ENCODE results near the gene CCDC148. TPM values are rescaled to one million over a fixed set of nuclear protein-coding genes. Genes with fewer than 3 reads are reported as not detected.

CCDC148 gene
- total RNA-seq, 4 donors from 2014 or later: not detected

- no peak overlapping the region for H3K27ac ChIP-seq
- no peak for DNase-seq
- H3K4me1 ChIP-seq: no peaks in the 10 kb centered on the region
- H3K4me3 ChIP-seq: no peak overlapping the region
- no peaks in the 10 kb centered on the region for H3K9me3 ChIP-seq
- no peaks in the 10 kb centered on the region for H3K36me3 ChIP-seq
- no peaks in the 10 kb centered on the region for H3K27me3 ChIP-seq
- TF ChIP-seq POLR2A (IDR thresholded peaks at IDR 0.05): no peak
- TF ChIP-seq, protein P1, sequence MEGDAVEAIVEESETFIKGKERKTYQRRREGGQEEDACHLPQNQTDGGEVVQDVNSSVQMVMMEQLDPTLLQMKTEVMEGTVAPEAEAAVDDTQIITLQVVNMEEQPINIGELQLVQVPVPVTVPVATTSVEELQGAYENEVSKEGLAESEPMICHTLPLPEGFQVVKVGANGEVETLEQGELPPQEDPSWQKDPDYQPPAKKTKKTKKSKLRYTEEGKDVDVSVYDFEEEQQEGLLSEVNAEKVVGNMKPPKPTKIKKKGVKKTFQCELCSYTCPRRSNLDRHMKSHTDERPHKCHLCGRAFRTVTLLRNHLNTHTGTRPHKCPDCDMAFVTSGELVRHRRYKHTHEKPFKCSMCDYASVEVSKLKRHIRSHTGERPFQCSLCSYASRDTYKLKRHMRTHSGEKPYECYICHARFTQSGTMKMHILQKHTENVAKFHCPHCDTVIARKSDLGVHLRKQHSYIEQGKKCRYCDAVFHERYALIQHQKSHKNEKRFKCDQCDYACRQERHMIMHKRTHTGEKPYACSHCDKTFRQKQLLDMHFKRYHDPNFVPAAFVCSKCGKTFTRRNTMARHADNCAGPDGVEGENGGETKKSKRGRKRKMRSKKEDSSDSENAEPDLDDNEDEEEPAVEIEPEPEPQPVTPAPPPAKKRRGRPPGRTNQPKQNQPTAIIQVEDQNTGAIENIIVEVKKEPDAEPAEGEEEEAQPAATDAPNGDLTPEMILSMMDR (IDR thresholded peaks at IDR 0.05): no peak
Observed at GRCh38 chr2:158181171-158181570, 275.4 kb downstream of the CCDC148 start.

DNA sequence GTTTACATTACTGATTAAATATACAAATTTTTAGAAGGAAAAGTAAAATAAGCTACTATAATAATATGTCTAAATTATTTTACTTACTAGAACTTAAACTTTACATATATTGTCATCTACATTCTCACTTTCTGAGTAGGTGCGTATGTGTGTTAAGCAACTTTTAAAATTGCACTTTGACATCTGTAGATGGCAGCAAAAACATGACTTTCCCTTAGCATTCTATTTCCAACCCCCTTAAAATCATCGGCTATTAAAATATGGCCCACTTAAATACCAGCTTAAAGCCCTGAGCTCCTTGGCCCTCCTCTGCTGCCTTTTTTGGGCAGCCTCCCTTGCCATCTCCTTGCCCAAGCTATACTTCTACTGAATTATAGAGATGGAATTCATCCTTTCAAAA is 276.9 kb downstream of the CCDC148 start:
- DNase-seq: no peak
- Histone ChIP-seq H3K36me3 (no peaks in the 10 kb centered on the region), H3K27me3 (no peaks in the 10 kb centered on the region), H3K27ac (no peak overlapping the region), H3K9me3 (no peaks in the 10 kb centered on the region), H3K4me1 (no peaks in the 10 kb centered on the region), H3K4me3 (no peak overlapping the region)
- TF ChIP-seq, protein P1 (IDR thresholded peaks at IDR 0.05): peak in 4 of 6 experiments; percentile 16 to 47 (median 34)
- TF ChIP-seq POLR2A (IDR thresholded peaks at IDR 0.05): no peak

DNA sequence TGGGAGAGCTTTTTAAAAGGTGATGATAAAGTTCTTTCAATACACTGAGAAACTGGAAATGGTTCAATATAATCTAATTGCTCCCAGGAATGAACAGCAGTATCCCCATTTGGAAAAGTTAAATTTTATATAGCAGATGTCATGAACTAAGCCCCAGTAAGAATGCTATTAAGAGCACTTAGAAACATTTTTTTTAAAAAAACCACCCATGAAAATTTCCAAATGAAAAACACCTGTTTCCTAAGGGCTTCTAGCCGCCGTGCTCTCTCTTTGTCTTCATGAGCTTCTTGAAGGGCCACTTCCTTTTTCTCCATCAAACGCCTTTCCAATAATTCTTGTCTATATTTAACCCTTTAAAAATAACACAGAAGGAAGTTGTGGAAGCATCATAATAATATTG is 277.9 kb downstream of the CCDC148 start:
- no peak for DNase-seq
- no peak overlapping the region for H3K4me3 ChIP-seq
- no peaks in the 10 kb centered on the region for H3K36me3 ChIP-seq
- no peak overlapping the region for H3K27ac ChIP-seq
- TF ChIP-seq, protein P1 (IDR thresholded peaks at IDR 0.05): no peak
- no peak for TF ChIP-seq POLR2A (IDR thresholded peaks at IDR 0.05)
- no peaks in the 10 kb centered on the region for H3K9me3 ChIP-seq
- no peaks in the 10 kb centered on the region for H3K27me3 ChIP-seq
- no peaks in the 10 kb centered on the region for H3K4me1 ChIP-seq

GRCh38 chr2:158174956-158175355 is 281.6 kb downstream of the CCDC148 start:
- Histone ChIP-seq H3K36me3 (no peaks in the 10 kb centered on the region), H3K4me1 (no peaks in the 10 kb centered on the region), H3K27ac (no peak overlapping the region), H3K4me3 (no peak overlapping the region), H3K9me3 (no peaks in the 10 kb centered on the region), H3K27me3 (no peaks in the 10 kb centered on the region)
- TF ChIP-seq, protein P1 (IDR thresholded peaks at IDR 0.05): no peak
- TF ChIP-seq POLR2A (IDR thresholded peaks at IDR 0.05): no peak
- no peak for DNase-seq

DNA sequence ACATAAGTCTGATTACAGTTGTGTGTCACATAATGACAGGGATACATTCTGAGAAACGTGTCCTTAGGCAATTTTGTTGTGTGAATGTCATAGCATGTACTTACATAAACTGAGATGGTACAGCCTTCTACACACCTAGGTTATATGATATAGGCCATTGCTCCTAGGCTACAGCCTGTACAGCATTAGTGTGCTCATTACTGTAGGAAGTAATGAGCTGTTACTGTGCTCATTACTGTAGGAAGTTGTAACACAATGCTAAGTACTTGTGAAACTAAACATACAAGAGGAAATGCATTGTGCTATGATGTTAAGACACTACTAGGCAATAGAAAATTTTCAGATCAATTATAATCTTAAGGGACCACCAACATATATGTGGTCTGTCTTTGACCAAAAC is 282.1 kb downstream of the CCDC148 start:
- H3K27ac ChIP-seq: no peak overlapping the region
- H3K27me3 ChIP-seq: no peaks in the 10 kb centered on the region
- H3K4me1 ChIP-seq: no peaks in the 10 kb centered on the region
- no peaks in the 10 kb centered on the region for H3K9me3 ChIP-seq
- TF ChIP-seq, protein P1 (IDR thresholded peaks at IDR 0.05): no peak
- TF ChIP-seq POLR2A (IDR thresholded peaks at IDR 0.05): no peak
- no peaks in the 10 kb centered on the region for H3K36me3 ChIP-seq
- DNase-seq: no peak
- no peak overlapping the region for H3K4me3 ChIP-seq

GRCh38 chr2:158172719-158173118 is 283.8 kb downstream of the CCDC148 start:
- H3K4me1 ChIP-seq: no peaks in the 10 kb centered on the region
- no peaks in the 10 kb centered on the region for H3K27me3 ChIP-seq
- TF ChIP-seq, protein P1 (IDR thresholded peaks at IDR 0.05): no peak
- TF ChIP-seq POLR2A (IDR thresholded peaks at IDR 0.05): no peak
- H3K9me3 ChIP-seq: no peaks in the 10 kb centered on the region
- no peak overlapping the region for H3K27ac ChIP-seq
- H3K36me3 ChIP-seq: no peaks in the 10 kb centered on the region
- no peak for DNase-seq
- H3K4me3 ChIP-seq: no peak overlapping the region

Measured in Peyer's patch (tissue), 4 donors.